Astrocyte (in vitro differentiated cells and primary cell): ENCODE results near the gene TGFB2. TPM values are rescaled to one million over a fixed set of nuclear protein-coding genes. Genes with fewer than 3 reads are reported as not detected.

ENCODE experiments used
- DNase-seq: peaks from one replicate; pipeline ENCODE4 v3.0.0-alpha.2; 2010; ENCODE audit warnings: low read depth
- FAIRE-seq: peaks from 2 replicates; lab custom pipeline; 2011; peaks lifted over from hg19 to GRCh38; lab: Jason Lieb, UNC
- H2AFZ ChIP-seq: 2 replicates; pipeline ENCODE4 v1.6.0; 2012; ENCODE audit warnings: low read depth, low read length, inconsistent platforms
- H3K27ac ChIP-seq: 2 replicates; pipeline ENCODE4 v1.5.1; 2011; ENCODE audit warnings: low read depth, low read length, inconsistent platforms
- H3K27me3 ChIP-seq: 2 replicates; pipeline ENCODE4 v1.6.0; 2011; ENCODE audit warnings: low read length, inconsistent platforms; ENCODE audit not compliant: insufficient read depth
- H3K36me3 ChIP-seq: 2 replicates; pipeline ENCODE4 v1.5.1; 2011; ENCODE audit warnings: low read length, inconsistent platforms; ENCODE audit not compliant: insufficient read depth
- H3K4me1 ChIP-seq: 2 replicates; pipeline ENCODE4 v1.5.1; 2011; ENCODE audit warnings: low read length, inconsistent platforms; ENCODE audit not compliant: insufficient read depth
- H3K4me2 ChIP-seq: 2 replicates; pipeline ENCODE4 v1.6.0; 2012; ENCODE audit warnings: low read length, inconsistent platforms
- H3K4me3 ChIP-seq: 2 replicates; pipeline ENCODE4 v1.5.1; 2011; ENCODE audit warnings: low read depth, mild to moderate bottlenecking, low read length, inconsistent platforms; ENCODE audit not compliant: insufficient read depth
- H3K79me2 ChIP-seq: 2 replicates; pipeline ENCODE4 v1.6.0; 2012; ENCODE audit warnings: mild to moderate bottlenecking, low read length, inconsistent platforms; ENCODE audit not compliant: insufficient read depth
- H3K9ac ChIP-seq: 2 replicates; pipeline ENCODE4 v1.6.0; 2012; ENCODE audit warnings: mild to moderate bottlenecking, low read length, inconsistent platforms
- H3K9me3 ChIP-seq: 2 replicates; pipeline ENCODE4 v1.5.1; 2012; ENCODE audit warnings: low read depth, mild to moderate bottlenecking, low read length, inconsistent platforms; ENCODE audit not compliant: insufficient read depth
- H4K20me1 ChIP-seq: 2 replicates; pipeline ENCODE4 v1.6.0; 2012; ENCODE audit warnings: low read length, inconsistent platforms; ENCODE audit not compliant: insufficient read depth
- H3K27ac Mint-ChIP-seq: one replicate; pipeline ENCODE4 v1.8.0; 2021; ENCODE audit warnings: mild to moderate bottlenecking, mixed read lengths; ENCODE audit not compliant: unreplicated experiment
- H3K27me3 Mint-ChIP-seq: one replicate; pipeline ENCODE4 v1.8.0; 2021; ENCODE audit warnings: low read depth, mixed read lengths; ENCODE audit not compliant: unreplicated experiment
- H3K36me3 Mint-ChIP-seq: one replicate; pipeline ENCODE4 v1.8.0; 2021; ENCODE audit warnings: low read depth, mixed read lengths; ENCODE audit not compliant: unreplicated experiment
- H3K4me1 Mint-ChIP-seq: one replicate; pipeline ENCODE4 v1.8.0; 2021; ENCODE audit warnings: low read depth, mixed read lengths; ENCODE audit not compliant: unreplicated experiment
- H3K4me3 Mint-ChIP-seq: one replicate; pipeline ENCODE4 v1.8.0; 2021; ENCODE audit warnings: mild to moderate bottlenecking, moderate library complexity, mixed read lengths; ENCODE audit not compliant: unreplicated experiment
- H3K9me3 Mint-ChIP-seq: one replicate; pipeline ENCODE4 v1.8.0; 2021; ENCODE audit warnings: mild to moderate bottlenecking, mixed read lengths; ENCODE audit not compliant: unreplicated experiment
- EZH2 ChIP-seq: IDR thresholded peaks from 2 replicates; pipeline ENCODE4 v1.6.1; 2012; ENCODE audit warnings: mild to moderate bottlenecking, low read length, inconsistent platforms; ENCODE audit not compliant: insufficient read depth
- total RNA-seq: library from RNA; stranded (reverse); gene quantifications from 2 replicates; pipeline ENCODE4 v1.2.1, GENCODE V29; 2021
- TF ChIP-seq, protein P1 (sequence below): IDR thresholded peaks from 2 replicates; pipeline ENCODE4 v1.5.1; 2011; ENCODE audit warnings: low read depth, mild to moderate bottlenecking, inconsistent platforms, low read length, moderate library complexity; ENCODE audit not compliant: insufficient read depth

The TGFB2 gene
- total RNA-seq, 1 donor from 2014 or later = 330 TPM

DNA sequence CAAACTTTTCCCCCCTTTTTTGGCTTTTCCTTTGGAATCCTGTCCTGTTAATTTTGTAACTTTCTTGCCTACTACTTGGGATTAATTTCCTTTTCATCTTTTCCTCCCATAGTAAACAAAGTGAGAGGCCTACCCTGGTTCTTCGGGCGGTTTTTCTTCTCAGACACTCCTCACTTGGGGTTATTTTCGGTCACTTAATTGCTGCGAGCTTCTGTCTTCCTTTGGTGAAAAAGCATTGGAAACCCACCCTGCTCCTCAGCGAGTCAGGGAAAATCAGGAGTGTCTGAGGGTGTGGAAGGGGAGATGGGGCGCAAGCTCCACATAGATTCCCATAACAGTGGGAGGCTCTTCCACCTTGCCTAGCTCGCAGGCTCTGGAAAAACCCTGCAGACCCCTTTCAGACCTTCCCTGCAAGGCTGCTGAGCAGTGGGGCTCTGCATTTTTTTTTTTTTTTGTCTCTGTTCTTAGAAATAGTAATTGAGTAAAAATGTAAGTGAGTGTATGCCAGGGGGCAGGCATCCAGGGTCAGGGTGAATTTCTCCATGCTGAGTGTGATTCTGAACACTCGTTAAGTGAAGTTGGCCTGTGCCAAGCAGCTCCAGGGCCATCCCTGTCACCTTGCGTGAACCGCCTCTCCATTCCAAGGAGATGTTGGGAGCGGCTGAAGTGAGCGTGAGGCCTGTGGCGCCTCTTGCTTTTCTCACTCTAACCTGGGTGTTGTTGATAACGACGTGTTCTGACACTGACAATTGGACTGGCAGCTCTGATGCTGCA lies 20.3 kb downstream of the TGFB2 start:
- H3K9me3 ChIP-seq = no peaks in the 10 kb centered on the region
- H3K4me1 ChIP-seq = peaks cover 53% of the 10 kb centered on the region
- Mint-ChIP-seq H3K4me1 (peaks cover 72% of the 10 kb centered on the region), H3K9me3 (no peaks in the 10 kb centered on the region), H3K27me3 (no peaks in the 10 kb centered on the region), H3K4me3 (peak overlapping the region; percentile 14), H3K36me3 (peaks cover 28% of the 10 kb centered on the region), H3K27ac (peak overlapping the region; percentile 41)
- peak overlapping the region; percentile 29 for H3K9ac ChIP-seq
- no peak overlapping the region for H2AFZ ChIP-seq
- FAIRE-seq = no peak
- no peaks in the 10 kb centered on the region for H3K27me3 ChIP-seq
- DNase-seq = peak; percentile 49
- no peak overlapping the region for H3K4me3 ChIP-seq
- H3K36me3 ChIP-seq = peaks cover 25% of the 10 kb centered on the region
- peaks cover 67% of the 10 kb centered on the region for H4K20me1 ChIP-seq
- H3K79me2 ChIP-seq = peaks cover 95% of the 10 kb centered on the region
- H3K27ac ChIP-seq = peak overlapping the region; percentile 33
- peak overlapping the region; percentile 36 for H3K4me2 ChIP-seq
- TF ChIP-seq EZH2 = no peak
- TF ChIP-seq, protein P1, sequence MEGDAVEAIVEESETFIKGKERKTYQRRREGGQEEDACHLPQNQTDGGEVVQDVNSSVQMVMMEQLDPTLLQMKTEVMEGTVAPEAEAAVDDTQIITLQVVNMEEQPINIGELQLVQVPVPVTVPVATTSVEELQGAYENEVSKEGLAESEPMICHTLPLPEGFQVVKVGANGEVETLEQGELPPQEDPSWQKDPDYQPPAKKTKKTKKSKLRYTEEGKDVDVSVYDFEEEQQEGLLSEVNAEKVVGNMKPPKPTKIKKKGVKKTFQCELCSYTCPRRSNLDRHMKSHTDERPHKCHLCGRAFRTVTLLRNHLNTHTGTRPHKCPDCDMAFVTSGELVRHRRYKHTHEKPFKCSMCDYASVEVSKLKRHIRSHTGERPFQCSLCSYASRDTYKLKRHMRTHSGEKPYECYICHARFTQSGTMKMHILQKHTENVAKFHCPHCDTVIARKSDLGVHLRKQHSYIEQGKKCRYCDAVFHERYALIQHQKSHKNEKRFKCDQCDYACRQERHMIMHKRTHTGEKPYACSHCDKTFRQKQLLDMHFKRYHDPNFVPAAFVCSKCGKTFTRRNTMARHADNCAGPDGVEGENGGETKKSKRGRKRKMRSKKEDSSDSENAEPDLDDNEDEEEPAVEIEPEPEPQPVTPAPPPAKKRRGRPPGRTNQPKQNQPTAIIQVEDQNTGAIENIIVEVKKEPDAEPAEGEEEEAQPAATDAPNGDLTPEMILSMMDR = no peak

DNA sequence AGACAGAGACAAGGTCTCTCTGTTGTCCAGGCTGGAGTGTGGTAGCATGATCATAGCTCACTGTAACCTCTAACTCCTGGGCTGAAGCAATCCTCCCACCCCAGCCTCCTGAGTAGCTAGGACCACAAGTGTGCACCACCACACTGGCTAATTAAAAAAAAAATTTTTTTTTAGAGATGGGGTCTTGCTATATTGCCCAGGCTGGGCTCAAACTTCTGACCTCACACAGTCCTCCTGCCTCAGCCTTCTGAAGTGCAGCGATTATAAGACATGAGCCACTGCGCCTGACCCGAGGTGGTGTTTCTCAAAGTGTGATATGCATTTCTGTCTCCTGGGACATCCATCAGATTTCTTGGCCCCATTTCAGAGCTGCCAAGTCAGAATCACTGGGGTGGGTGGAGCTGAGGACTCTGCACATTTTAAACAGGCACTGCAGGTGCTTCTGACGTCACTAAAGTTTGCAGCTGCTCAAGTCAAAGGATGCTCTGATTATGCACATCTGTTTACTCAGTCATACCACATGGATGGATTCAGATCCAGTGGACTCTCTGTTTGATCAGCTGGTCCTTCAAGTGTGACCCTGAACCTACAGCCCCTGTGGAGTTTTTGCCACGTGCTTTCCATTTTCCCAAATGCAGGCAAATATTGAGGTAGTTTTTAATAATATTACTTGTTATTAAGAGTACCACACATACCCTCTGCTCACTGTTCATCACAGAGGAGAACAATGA lies 21.4 kb downstream of the TGFB2 start:
- H3K79me2 ChIP-seq = peaks cover 95% of the 10 kb centered on the region
- Mint-ChIP-seq H3K27me3 (no peaks in the 10 kb centered on the region), H3K27ac (no peak overlapping the region), H3K9me3 (peaks cover 3% of the 10 kb centered on the region), H3K4me1 (peaks cover 71% of the 10 kb centered on the region), H3K36me3 (peaks cover 29% of the 10 kb centered on the region), H3K4me3 (no peak overlapping the region)
- H3K4me2 ChIP-seq = no peak overlapping the region
- TF ChIP-seq, protein P1 = no peak
- no peak for TF ChIP-seq EZH2
- H4K20me1 ChIP-seq = peaks cover 65% of the 10 kb centered on the region
- H3K4me3 ChIP-seq = no peak overlapping the region
- no peak overlapping the region for H3K27ac ChIP-seq
- H3K27me3 ChIP-seq = no peaks in the 10 kb centered on the region
- H2AFZ ChIP-seq = no peak overlapping the region
- peaks cover 25% of the 10 kb centered on the region for H3K36me3 ChIP-seq
- DNase-seq (no peak), FAIRE-seq (no peak)
- H3K9me3 ChIP-seq = no peaks in the 10 kb centered on the region
- H3K9ac ChIP-seq = no peak overlapping the region
- peaks cover 54% of the 10 kb centered on the region for H3K4me1 ChIP-seq
